GM20000 (cell line): ENCODE results near the gene DNASE2.

Experiments
- DNase-seq: peaks from one replicate; pipeline ENCODE4 v3.0.0; 2012; ENCODE audit warnings: low spot score
- CTCF ChIP-seq: IDR thresholded peaks from 2 replicates; pipeline ENCODE4 v1.5.1; 2012; ENCODE audit warnings: mild to moderate bottlenecking, control low read depth; ENCODE audit errors: extremely low read depth, missing control alignments

The DNASE2 gene

GRCh38 chr19:12913851-12914690 lies 32.8 kb upstream of the DNASE2 start:
- peak; percentile 41 for DNase-seq
- TF ChIP-seq CTCF, result no peak

GRCh38 chr19:12913011-12913561 lies 31.8 kb upstream of the DNASE2 start:
- no peak for DNase-seq
- no peak for TF ChIP-seq CTCF

GRCh38 chr19:12912571-12912970 lies 31.3 kb upstream of the DNASE2 start:
- no peak for DNase-seq
- TF ChIP-seq CTCF, result no peak

- TF ChIP-seq CTCF, result no peak
- no peak for DNase-seq
These were observed 25.9 kb upstream of the DNASE2 start for GRCh38 chr19:12907166-12907565.

- peak; percentile 75 for DNase-seq
- TF ChIP-seq CTCF, result no peak
These were observed 18.8 kb upstream of the DNASE2 start for GRCh38 chr19:12899891-12900518.

- TF ChIP-seq CTCF, result no peak
- DNase-seq, result no peak
These were observed 15.2 kb upstream of the DNASE2 start for GRCh38 chr19:12896460-12896859.

- TF ChIP-seq CTCF, result no peak
- no peak for DNase-seq
These were observed 12.3 kb upstream of the DNASE2 start for GRCh38 chr19:12893582-12893981.
